Psoas muscle (tissue), 8 donors: Measurements from ENCODE around the gene NSG1. TPM values are rescaled to one million over a fixed set of nuclear protein-coding genes. Genes with fewer than 3 reads are reported as not detected.

ENCODE experiments used
- ATAC-seq, 4 donors: fragments of 200-7000 bp; cut with Tn5 transposase; one replicate each; pipeline ENCODE4 v1.9.1; 2020; ENCODE audit warnings: moderate library complexity in 3 of 4, mild to moderate bottlenecking in 2 of 4
- DNase-seq, 2 donors: peaks; one replicate each; pipeline ENCODE4 v3.0.0-alpha.2; 2020
- H3K27ac ChIP-seq: fragments of 200-600 bp; one replicate; pipeline ENCODE4 v1.8.0; 2022
- H3K27me3 ChIP-seq, 3 donors: fragments of 200-600 bp in 1 of 3; one replicate each; pipeline versions ENCODE4 v1.6.1 to v1.8.0; 2013 to 2022; ENCODE audit warnings: low read length in 2 of 3, mild to moderate bottlenecking in 2 of 3, moderate library complexity in 1 of 3; ENCODE audit not compliant: insufficient read depth in 3 of 3
- H3K36me3 ChIP-seq, 2 donors: fragments of 200-600 bp in 1 of 2; one replicate each; pipeline versions ENCODE4 v1.6.1 to v1.8.0; 2013 to 2022; ENCODE audit warnings: low read depth in 1 of 2, mild to moderate bottlenecking in 1 of 2, moderate library complexity in 1 of 2; ENCODE audit not compliant: insufficient read depth in 1 of 2
- H3K4me1 ChIP-seq: fragments of 200-600 bp; one replicate; pipeline ENCODE4 v1.8.0; 2022
- H3K4me3 ChIP-seq: fragments of 200-600 bp; one replicate; pipeline ENCODE4 v1.8.0; 2022; ENCODE audit warnings: mild to moderate bottlenecking
- H3K9me3 ChIP-seq: fragments of 200-600 bp; one replicate; pipeline ENCODE4 v1.8.0; 2022
- WGBS, 3 donors: extraction: QIAGEN DNeasy Blood & Tissue Kit; methylation state at CpG; one replicate each; pipeline versions ENCODE4 v1.1.6 to v1.1.7; 2013; 5-methylcytosine and 5-hydroxymethylcytosine counted together
- intact Hi-C, 2 donors: fragments of 100-400 bp; cut with DNase I; formaldehyde crosslinking; loops; one replicate each; pipeline versions ENCODE4 v1.11.0 to v1.14.2; 2022
- long read RNA-seq, 2 donors: library from polyadenylated mRNA; unstranded; transcript quantifications; one replicate each; pipeline ENCODE4 v2.0.0, GENCODE V29; 2021
- polyA plus RNA-seq, 3 donors: library from polyadenylated mRNA; stranded (reverse); fragments of 200-250 nt; gene quantifications; one replicate each; pipeline ENCODE4 v1.2.3, GENCODE V29; 2013
- total RNA-seq, 4 donors: library from RNA; stranded (reverse); fragmentation: NEBNext Ultra II Directional in 2 of 4; extraction: Animal tissue kit (Norgen Biotek cat#: 25700) in 2 of 4; gene quantifications; one replicate each; pipeline versions ENCODE4 v1.2.1 to v1.2.4, GENCODE V29; 2021 to 2023
- TF ChIP-seq, protein P1 (sequence below): fragments of 200-600 bp; IDR thresholded peaks from one replicate; pipeline ENCODE4 v1.8.0; 2022; ENCODE audit warnings: antibody characterized with exemption
- donor health status: healthy with polysubstance abuse.
- donor health status: DM: no; HTN: no; CAD: no; lungs with moderate emphysema.
- donor health status: Bipolar disorder and iron deficiency.
- donor health status: healthy.
- donor health status: DM: yes; HTN: yes; CAD: no.
- donor health status: DM: no; HTN: no; CAD: no.
- donor health status: DM: no; HTN: no; CAD: no.
- donor health status: DM: yes; HTN: yes; CAD: no.

Gene NSG1, protein sequence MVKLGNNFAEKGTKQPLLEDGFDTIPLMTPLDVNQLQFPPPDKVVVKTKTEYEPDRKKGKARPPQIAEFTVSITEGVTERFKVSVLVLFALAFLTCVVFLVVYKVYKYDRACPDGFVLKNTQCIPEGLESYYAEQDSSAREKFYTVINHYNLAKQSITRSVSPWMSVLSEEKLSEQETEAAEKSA
- under 1 TPM in 3 of 4 donors, not detected in 1; 0.11 to 0.50 (median 0.28) TPM for total RNA-seq
- polyA plus RNA-seq = under 1 TPM in 2 of 3 donors, not detected in 1; 0.12 to 0.36 TPM
- long read RNA-seq, donor 1 = 0 reads
- long read RNA-seq, donor 2 = 0 reads

DNA sequence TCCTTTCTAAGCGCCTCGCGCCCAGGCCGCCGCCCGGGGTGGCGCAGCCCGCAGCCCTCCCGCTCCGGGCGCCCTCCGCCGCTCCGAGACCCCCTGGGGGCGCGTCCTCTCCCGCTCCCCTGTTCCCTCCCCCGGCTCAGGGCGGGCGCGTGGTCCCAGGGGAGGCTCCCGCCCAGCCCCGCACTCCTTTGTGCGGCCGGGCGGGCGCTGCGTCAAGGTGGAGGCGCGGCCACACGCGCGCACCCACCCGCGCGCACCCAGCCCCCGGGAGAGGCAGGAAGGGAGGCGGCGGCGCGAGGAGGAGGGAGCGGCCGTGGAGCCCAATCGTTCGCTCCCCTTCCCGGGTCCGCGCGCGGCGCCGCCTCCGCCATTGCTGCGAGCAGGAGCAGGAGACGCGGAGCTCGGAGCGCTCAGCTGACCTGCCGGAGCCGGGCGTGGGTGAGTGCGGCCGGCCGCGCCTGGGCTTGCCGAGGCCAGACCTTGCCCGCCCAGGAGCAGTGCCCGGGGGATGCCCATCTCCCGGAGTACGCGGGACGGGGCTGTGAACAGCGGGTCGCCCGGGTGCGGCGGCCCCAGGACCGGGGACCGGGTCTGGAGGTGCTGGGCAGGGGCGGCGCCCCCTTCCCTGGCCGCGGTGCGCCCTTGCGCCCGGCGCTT is at the start of gene NSG1:
NSG1 (plus strand) TSS at position 367 of the 657 bp plus-strand sequence. CDS start 528 bp downstream, outside the sequence.
- Histone ChIP-seq H3K9me3 (no peaks in the 10 kb centered on the region), H3K27me3 (peaks cover 0 to 65% (median 35%) of the 10 kb centered on the region in 3 donors), H3K4me1 (peaks cover 10% of the 10 kb centered on the region), H3K27ac (no peak within 1 kb of the TSS), H3K4me3 (peak within 1 kb of the TSS; percentile 60), H3K36me3 (no peaks in the 10 kb centered on the region)
- TF ChIP-seq, protein P1, sequence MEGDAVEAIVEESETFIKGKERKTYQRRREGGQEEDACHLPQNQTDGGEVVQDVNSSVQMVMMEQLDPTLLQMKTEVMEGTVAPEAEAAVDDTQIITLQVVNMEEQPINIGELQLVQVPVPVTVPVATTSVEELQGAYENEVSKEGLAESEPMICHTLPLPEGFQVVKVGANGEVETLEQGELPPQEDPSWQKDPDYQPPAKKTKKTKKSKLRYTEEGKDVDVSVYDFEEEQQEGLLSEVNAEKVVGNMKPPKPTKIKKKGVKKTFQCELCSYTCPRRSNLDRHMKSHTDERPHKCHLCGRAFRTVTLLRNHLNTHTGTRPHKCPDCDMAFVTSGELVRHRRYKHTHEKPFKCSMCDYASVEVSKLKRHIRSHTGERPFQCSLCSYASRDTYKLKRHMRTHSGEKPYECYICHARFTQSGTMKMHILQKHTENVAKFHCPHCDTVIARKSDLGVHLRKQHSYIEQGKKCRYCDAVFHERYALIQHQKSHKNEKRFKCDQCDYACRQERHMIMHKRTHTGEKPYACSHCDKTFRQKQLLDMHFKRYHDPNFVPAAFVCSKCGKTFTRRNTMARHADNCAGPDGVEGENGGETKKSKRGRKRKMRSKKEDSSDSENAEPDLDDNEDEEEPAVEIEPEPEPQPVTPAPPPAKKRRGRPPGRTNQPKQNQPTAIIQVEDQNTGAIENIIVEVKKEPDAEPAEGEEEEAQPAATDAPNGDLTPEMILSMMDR = no peak
- ATAC-seq (peak in 2 of 4 donors; percentile 24 to 38), DNase-seq (peak in 1 of 2 donors; percentile 46)
- intact Hi-C loops = no loop called here
- 0 to 1% (median 1%) methylated on average over 41 to 87 of the region's 87 CpGs for WGBS, 3 donors

DNA sequence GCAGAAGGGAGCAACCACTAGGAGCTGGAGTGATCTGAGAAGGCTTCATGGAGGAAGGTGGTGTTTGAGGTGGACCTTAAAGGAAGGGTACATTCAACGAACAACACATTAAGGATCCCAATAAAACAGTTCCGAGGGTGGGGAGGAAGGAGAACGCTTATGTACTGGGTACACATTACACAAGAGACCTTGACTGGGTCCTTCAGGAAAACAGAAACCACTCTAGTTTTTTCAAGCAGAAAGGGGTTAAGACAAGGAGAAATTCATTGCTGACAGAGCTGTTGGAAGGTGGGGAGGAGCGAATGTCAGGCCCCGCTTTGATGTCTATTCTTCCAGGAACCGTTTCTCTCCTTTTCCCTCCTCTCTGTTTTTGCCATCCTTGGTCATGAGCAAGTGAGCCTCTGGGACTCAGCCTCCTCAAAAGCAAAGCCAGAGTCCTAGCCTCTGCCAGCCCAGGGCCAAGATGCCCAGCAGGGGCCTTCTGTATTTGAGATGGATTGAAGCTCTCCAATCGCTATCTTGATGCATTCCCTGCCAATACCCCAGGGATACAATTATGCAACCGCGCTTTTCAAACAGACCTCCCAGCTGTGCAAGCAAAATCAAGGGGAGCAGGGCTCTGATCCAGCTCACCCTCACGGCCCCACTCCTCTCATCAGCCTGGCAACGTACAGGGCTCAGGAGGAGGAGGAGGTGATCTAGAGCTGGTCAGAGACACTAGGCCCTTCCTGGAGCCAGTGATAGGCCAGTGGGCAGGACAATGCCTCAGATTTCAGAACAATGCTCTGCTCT is 48.5 kb upstream of the NSG1 start:
- intact Hi-C loops = loop anchor here in 1 of 2 donors (5.0 kb wide), 1 partner anchor 81 kb away; no protein-coding TSS in a partner anchor
- 63 to 72% (median 64%) methylated on average over 11 of the region's 11 CpGs for WGBS, 3 donors
- Histone ChIP-seq H3K4me1 (no peaks in the 10 kb centered on the region), H3K36me3 (no peaks in the 10 kb centered on the region), H3K9me3 (no peaks in the 10 kb centered on the region), H3K4me3 (no peak overlapping the region), H3K27me3 (peaks cover 0 to 3% (median 3%) of the 10 kb centered on the region in 3 donors), H3K27ac (no peak overlapping the region)
- ATAC-seq = no peak
- DNase-seq = no peak
- TF ChIP-seq, protein P1 = no peak

DNA sequence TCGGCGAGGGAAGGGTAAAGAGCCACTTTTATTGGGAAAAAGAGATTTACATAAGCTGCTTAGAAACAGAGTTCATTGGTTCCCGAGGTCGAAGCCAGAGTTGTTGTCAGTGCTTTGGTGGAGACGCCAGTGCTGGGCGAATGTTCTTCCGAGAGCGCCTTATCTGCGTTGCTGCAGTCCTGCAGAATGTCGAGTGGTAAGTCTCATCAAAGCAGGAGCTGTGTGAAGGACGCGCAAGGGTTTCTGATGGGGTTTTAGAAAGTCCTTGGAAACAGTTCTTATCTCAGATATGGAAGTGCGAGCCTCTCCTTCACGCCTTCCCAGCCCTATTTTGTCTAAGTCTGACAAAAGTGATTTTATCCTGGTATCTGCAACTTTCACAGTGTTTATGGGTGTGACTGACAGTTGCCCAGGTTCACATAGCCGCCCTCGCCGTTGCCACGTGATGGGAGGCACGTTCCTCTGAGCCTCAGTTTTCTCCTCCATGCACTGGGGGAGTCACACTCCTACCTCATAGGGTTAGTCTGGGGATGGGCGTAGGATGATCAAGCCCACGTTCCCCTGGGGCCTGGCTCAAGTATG is 47.3 kb upstream of the NSG1 start:
- Histone ChIP-seq H3K9me3 (no peaks in the 10 kb centered on the region), H3K27ac (no peak overlapping the region), H3K27me3 (peaks cover 0 to 3% (median 3%) of the 10 kb centered on the region in 3 donors), H3K4me3 (no peak overlapping the region), H3K36me3 (no peaks in the 10 kb centered on the region), H3K4me1 (no peaks in the 10 kb centered on the region)
- intact Hi-C loops = loop anchor here in 1 of 2 donors (5.0 kb wide), 1 partner anchor 82 kb away; no protein-coding TSS in a partner anchor
- TF ChIP-seq, protein P1 = no peak
- no peak for ATAC-seq
- no peak for DNase-seq
- 52 to 60% (median 58%) methylated on average over 21 of the region's 21 CpGs for whole genome bisulfite sequencing, 3 donors

DNA sequence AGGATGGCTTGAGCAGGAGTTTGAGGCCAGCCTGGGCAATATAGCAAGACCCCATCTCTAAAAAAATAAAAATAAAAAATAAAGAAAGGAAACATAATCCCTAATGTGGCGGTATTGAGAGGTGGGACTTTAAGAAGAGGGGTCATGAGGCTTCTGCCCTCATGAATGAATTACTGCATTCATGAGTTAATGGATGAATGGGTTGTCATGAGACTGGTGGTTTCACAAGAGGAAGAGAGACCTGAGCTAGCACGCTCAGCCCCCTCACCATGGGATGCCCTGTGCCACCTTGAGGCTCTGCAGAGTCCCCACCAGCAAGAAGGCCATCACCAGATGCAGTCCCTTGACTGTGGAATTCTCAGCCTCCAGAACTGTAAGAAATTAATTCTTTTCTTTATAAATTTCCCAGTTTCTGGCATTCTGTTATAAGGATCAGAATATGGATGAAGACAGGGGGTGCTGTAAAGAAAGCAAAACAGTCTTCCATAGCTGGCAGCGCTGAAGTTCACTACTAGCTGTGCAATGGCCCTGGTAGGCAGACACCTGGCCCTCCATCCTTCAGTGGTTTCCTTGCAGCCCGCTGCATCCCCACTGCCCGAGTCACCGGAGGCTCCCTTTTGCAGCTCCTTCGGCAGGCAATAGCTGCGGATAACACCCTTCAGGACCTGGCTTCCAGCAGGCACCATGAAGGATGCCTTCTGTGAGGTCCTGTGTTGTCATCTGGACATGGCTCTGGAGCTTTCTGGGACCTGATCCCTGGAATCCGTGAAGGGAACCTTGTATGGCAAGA is 44.8 kb upstream of the NSG1 start:
- ATAC-seq = no peak
- Histone ChIP-seq H3K4me3 (no peak overlapping the region), H3K4me1 (no peaks in the 10 kb centered on the region), H3K9me3 (no peaks in the 10 kb centered on the region), H3K27me3 (peaks cover 0 to 8% (median 5%) of the 10 kb centered on the region in 3 donors), H3K27ac (no peak overlapping the region), H3K36me3 (no peaks in the 10 kb centered on the region)
- intact Hi-C loops = no loop called here
- DNase-seq = no peak
- WGBS, 3 donors = 85 to 91% (median 90%) methylated on average over 9 of the region's 9 CpGs
- TF ChIP-seq, protein P1 = no peak
